K562 (cell line): Measurements from ENCODE around the gene CARD11. TPM values are rescaled to one million over a fixed set of nuclear protein-coding genes. Genes with fewer than 3 reads are reported as not detected.

Experiments used
- ARID3A ChIP-seq: IDR thresholded peaks from 2 replicates; pipeline ENCODE4 v1.6.1; 2012; ENCODE audit warnings: low read depth, low read length, improper control_type of control experiment, borderline replicate concordance
- ARID3B ChIP-seq: fragments of 250-450 bp; sonication (Bioruptor Pico); IDR thresholded peaks from 2 replicates; pipeline ENCODE4 v1.4.0; 2020; ENCODE audit warnings: borderline replicate concordance
- ATF3 ChIP-seq, 2 experiments: fragments of 450-650 bp in 1 of 2; sonication (generic) in 1 of 2; formaldehyde crosslinking in 1 of 2; IDR thresholded peaks in 1 of 2; conservative IDR thresholded peaks in 1 of 2; 2 replicates each; pipeline versions ENCODE4 v1.6.1 to v1.8.1; 2016 to 2023; ENCODE audit warnings: mild to moderate bottlenecking in 2 of 2, moderate library complexity in 2 of 2, inconsistent platforms in 1 of 2, missing genetic modification reagents in 1 of 2
- BACH1 ChIP-seq: fragments of 200-800 bp; sonication (Bioruptor generic); IDR thresholded peaks from 2 replicates; pipeline ENCODE4 v1.6.1; 2016; ENCODE audit warnings: missing genetic modification characterization, missing compliant biosample characterization
- GMEB1 ChIP-seq: fragments of 250-450 bp; sonication (Bioruptor Pico); IDR thresholded peaks from 2 replicates; pipeline ENCODE4 v1.4.0; 2020; ENCODE audit warnings: mild to moderate bottlenecking
- MYBL2 ChIP-seq, 2 experiments: fragments of 450-650 bp in 1 of 2; sonication (generic) in 1 of 2; formaldehyde crosslinking in 1 of 2; IDR thresholded peaks; 2 replicates each; pipeline versions ENCODE4 v1.6.1 to v1.8.1; 2017 to 2022; ENCODE audit warnings: borderline replicate concordance in 1 of 2, inconsistent platforms in 1 of 2, low read depth in 1 of 2, mild to moderate bottlenecking in 1 of 2, missing genetic modification reagents in 1 of 2, moderate library complexity in 1 of 2
- TEAD4 ChIP-seq, 2 experiments: sonication (generic) in 1 of 2; formaldehyde crosslinking in 1 of 2; IDR thresholded peaks; 2 replicates each; pipeline versions ENCODE4 v1.6.1 to v1.8.0; 2012 to 2022; ENCODE audit warnings: borderline replicate concordance in 1 of 2, inconsistent platforms in 1 of 2, low read length in 1 of 2, mild to moderate bottlenecking in 1 of 2, missing genetic modification reagents in 1 of 2
- ZBTB1 ChIP-seq: sonication (generic); formaldehyde crosslinking; IDR thresholded peaks from 2 replicates; pipeline ENCODE4 v1.8.1; 2023; ENCODE audit warnings: missing genetic modification reagents, low read depth, mild to moderate bottlenecking, borderline replicate concordance
- ZNF274 ChIP-seq: IDR thresholded peaks from 2 replicates; pipeline ENCODE4 v1.6.1; 2011; ENCODE audit warnings: low read depth, mild to moderate bottlenecking, low read length, moderate library complexity, borderline replicate concordance
- polyA plus RNA-seq, 8 experiments: library from polyadenylated mRNA; depleted of rRNA in 4 of 8; stranded (reverse) in 5 of 8; unstranded in 3 of 8; fragments of >200 nt; fragmentation: Nextera tagmentation in 2 of 8; fragmentation: Illumina TruSeq in 1 of 8; extraction: Ambion mirVana in 2 of 8; extraction: Trizol in 1 of 8; gene quantifications; 2 replicates each; pipeline versions ENCODE4 v1.2.1 to v1.2.3, GENCODE V29; 2011 to 2014; ENCODE audit warnings: inconsistent platforms in 1 of 8, missing spikeins in 1 of 8
- total RNA-seq, 7 experiments: library from RNA; depleted of rRNA in 6 of 7; stranded (reverse); fragments of >200 nt in 6 of 7; fragmentation: Illumina TruSeq in 2 of 7; extraction: Trizol in 2 of 7; gene quantifications; 2 replicates each; pipeline versions ENCODE4 v1.2.1 to v1.2.3, GENCODE V29; 2011 to 2021; ENCODE audit warnings: low replicate concordance in 1 of 7

The CARD11 gene
- total and polyA plus RNA-seq, 9 of the 15 experiments (the other 6 are each of a cell fraction or from before 2014, with no cell fraction given), result 0.07 to 12.8 (median 5.7) TPM

GRCh38 chr7:2956526-2957368, 86.9 kb downstream of the CARD11 start (continued):
- TF ChIP-seq GMEB1 (CRISPR knock-in tag) (0 out of 2 replicates have a peak, but pooled peaks have one; percentile 19), ATF3 (IDR thresholded peaks at IDR 0.05) (peak; percentile 83), ATF3 (CRISPR knock-in tag; conservative IDR thresholded peaks at IDR 0.05) (0 out of 2 replicates have a peak, but pooled peaks have one; percentile 53), ARID3B (no peak), TEAD4 (IDR thresholded peaks at IDR 0.05; ENCODE audit: low read length) (peak; percentile 7; the same call in 1 of the 2 replicates), TEAD4 (CRISPR knock-in tag; IDR thresholded peaks at IDR 0.05; ENCODE audit: borderline replicate concordance) (no peak), ZBTB1 (CRISPR knock-in tag) (no peak), ZNF274 (no peak), MYBL2 (IDR thresholded peaks at IDR 0.05; ENCODE audit: low read depth) (no peak), MYBL2 (CRISPR knock-in tag; IDR thresholded peaks at IDR 0.05; ENCODE audit: borderline replicate concordance) (no peak), ARID3A (0 out of 2 replicates have a peak, but pooled peaks have one; percentile 4), BACH1 (peak; percentile 94)
